Loucy (cell line): Measurements from ENCODE around the gene COL27A1.

Source experiments
- CTCF ChIP-seq: fragments of 200-600 bp; sonication (generic); conservative IDR thresholded peaks from 2 replicates; pipeline ENCODE4 v1.5.1; 2014; ENCODE audit warnings: mild to moderate bottlenecking, antibody characterized with exemption, low read length
- EZH2phosphoT487 ChIP-seq: fragments of 200-600 bp; IDR thresholded peaks from 2 replicates; pipeline ENCODE4 v1.6.1; 2018; ENCODE audit warnings: antibody characterized with exemption, mild to moderate bottlenecking, moderate library complexity, borderline replicate concordance

GRCh38 chr9:114223564-114224246 is 68.4 kb downstream of the COL27A1 start:
- TF ChIP-seq CTCF (no peak), EZH2phosphoT487 (no peak)
